ENCODE measurements around the gene ARHGEF10L.

Gene ARHGEF10L

GRCh38 chr1:17573518-17574041, 34.1 kb downstream of the ARHGEF10L start:
- no peak for TF ChIP-seq CTCF (conservative IDR thresholded peaks at IDR 0.05)
- TF ChIP-seq ZFX (IDR thresholded peaks at IDR 0.05): no peak
- H3K27ac ChIP-seq: no peak overlapping the region

- TF ChIP-seq CTCF (conservative IDR thresholded peaks at IDR 0.05) (no peak), ZFX (IDR thresholded peaks at IDR 0.05) (no peak)
- H3K27ac ChIP-seq: no peak overlapping the region
Observed at GRCh38 chr1:17574516-17574915, 35.0 kb downstream of the ARHGEF10L start.

- H3K27ac ChIP-seq: no peak overlapping the region
- no peak for TF ChIP-seq ZFX (IDR thresholded peaks at IDR 0.05)
- no peak for TF ChIP-seq CTCF (conservative IDR thresholded peaks at IDR 0.05)
Observed at GRCh38 chr1:17575797-17576518, 36.5 kb downstream of the ARHGEF10L start.

- TF ChIP-seq CTCF (conservative IDR thresholded peaks at IDR 0.05) (no peak), ZFX (IDR thresholded peaks at IDR 0.05) (no peak)
- H3K27ac ChIP-seq: no peak overlapping the region
Observed at GRCh38 chr1:17576519-17576853, 37.0 kb downstream of the ARHGEF10L start.

GRCh38 chr1:17577907-17578297, 38.4 kb downstream of the ARHGEF10L start:
- TF ChIP-seq CTCF (conservative IDR thresholded peaks at IDR 0.05) (no peak), ZFX (IDR thresholded peaks at IDR 0.05) (no peak)
- no peak overlapping the region for H3K27ac ChIP-seq

GRCh38 chr1:17579951-17580939, 40.7 kb downstream of the ARHGEF10L start:
- no peak for TF ChIP-seq ZFX (IDR thresholded peaks at IDR 0.05)
- H3K27ac ChIP-seq: no peak overlapping the region

GRCh38 chr1:17581389-17582123, 42.1 kb downstream of the ARHGEF10L start:
- TF ChIP-seq CTCF (conservative IDR thresholded peaks at IDR 0.05): no peak
- no peak for TF ChIP-seq ZFX (IDR thresholded peaks at IDR 0.05)
- H3K27ac ChIP-seq: peak overlapping the region; percentile 43

Measured in C4-2B (cell line).